HG03039 (cell line): ENCODE results near the gene AKR7A2.

Source experiments
- ATAC-seq: cut with Tn5 transposase; IDR thresholded peaks from one replicate; pipeline ENCODE4 v1.9.1; 2021; ENCODE audit warnings: mild to moderate bottlenecking, moderate library complexity; ENCODE audit not compliant: unreplicated experiment

The AKR7A2 gene

GRCh38 chr1:19311931-19312781, at the start of gene AKR7A2, which contains the start of gene SLC66A1:
AKR7A2 (minus strand) TSS chr1:19312144; CDS start chr1:19312124, 20 bp downstream.
SLC66A1 (plus strand) TSS chr1:19312326; CDS start chr1:19317678, 5,352 bp downstream.
- peak; percentile 74 for ATAC-seq

- no peak for ATAC-seq
Observed at GRCh38 chr1:19360843-19361610, 49.1 kb upstream of the AKR7A2 start.

GRCh38 chr1:19360432-19360831, 48.5 kb upstream of the AKR7A2 start:
- ATAC-seq, result no peak

- ATAC-seq, result no peak
Observed at GRCh38 chr1:19360016-19360415, 48.1 kb upstream of the AKR7A2 start.

- ATAC-seq, result no peak
Observed at GRCh38 chr1:19359357-19359756, 47.4 kb upstream of the AKR7A2 start.

GRCh38 chr1:19358710-19359109, 46.8 kb upstream of the AKR7A2 start:
- no peak for ATAC-seq

GRCh38 chr1:19357299-19357986, 45.5 kb upstream of the AKR7A2 start:
- ATAC-seq, result no peak

GRCh38 chr1:19356266-19356665, 44.3 kb upstream of the AKR7A2 start:
- ATAC-seq, result no peak

GRCh38 chr1:19354531-19354981, 42.6 kb upstream of the AKR7A2 start:
- no peak for ATAC-seq

GRCh38 chr1:19353596-19353995, 41.7 kb upstream of the AKR7A2 start:
- no peak for ATAC-seq

GRCh38 chr1:19352839-19353238, 40.9 kb upstream of the AKR7A2 start:
- ATAC-seq, result no peak

GRCh38 chr1:19351873-19352272, 39.9 kb upstream of the AKR7A2 start:
- no peak for ATAC-seq

GRCh38 chr1:19350566-19350965, 38.6 kb upstream of the AKR7A2 start:
- no peak for ATAC-seq

- no peak for ATAC-seq
Observed at GRCh38 chr1:19349999-19350398, 38.1 kb upstream of the AKR7A2 start.

GRCh38 chr1:19348441-19349198, 36.7 kb upstream of the AKR7A2 start:
- no peak for ATAC-seq

GRCh38 chr1:19347533-19348172, 35.7 kb upstream of the AKR7A2 start:
- ATAC-seq, result no peak

- no peak for ATAC-seq
Observed at GRCh38 chr1:19346026-19346425, 34.1 kb upstream of the AKR7A2 start.

- no peak for ATAC-seq
Observed at GRCh38 chr1:19345391-19345790, 33.4 kb upstream of the AKR7A2 start.

- ATAC-seq, result no peak
Observed at GRCh38 chr1:19344831-19345230, 32.9 kb upstream of the AKR7A2 start.

- ATAC-seq, result no peak
Observed at GRCh38 chr1:19344372-19344810, 32.4 kb upstream of the AKR7A2 start.
